GM13976 (cell line): ENCODE measurements around the gene SOX30.

Experiments used
- DNase-seq: peaks from one replicate; pipeline ENCODE4 v3.0.0; 2012; ENCODE audit warnings: low spot score
- CTCF ChIP-seq: IDR thresholded peaks from 2 replicates; pipeline ENCODE4 v1.5.1; 2012; ENCODE audit warnings: borderline replicate concordance, mild to moderate bottlenecking; ENCODE audit not compliant: insufficient read depth; ENCODE audit errors: extremely low read depth, missing control alignments, control extremely low read depth
- in situ Hi-C: fragments of 300-500 bp; cut with MboI; formaldehyde crosslinking; loops from one replicate; pipeline ENCODE4 v1.12.0; 2022; ENCODE audit warnings: low sequenced_read_pairs, mixed read lengths, inconsistent platforms; ENCODE audit not compliant: unreplicated experiment

The SOX30 gene

GRCh38 chr5:157599565-157599964 lies 52.7 kb downstream of the SOX30 start:
- DNase-seq: no peak
- in situ Hi-C loops: no loop called here
- TF ChIP-seq CTCF: no peak

GRCh38 chr5:157598350-157598936 lies 53.8 kb downstream of the SOX30 start:
- TF ChIP-seq CTCF: no peak
- no peak for DNase-seq
- in situ Hi-C loops: no loop called here

- in situ Hi-C loops: no loop called here
- TF ChIP-seq CTCF: no peak
- DNase-seq: no peak
Observed at GRCh38 chr5:157597277-157597676, 55.0 kb downstream of the SOX30 start.

- no peak for DNase-seq
- TF ChIP-seq CTCF: no peak
- in situ Hi-C loops: no loop called here
Observed at GRCh38 chr5:157596487-157596886, 55.8 kb downstream of the SOX30 start.

GRCh38 chr5:157594675-157595459 lies 57.4 kb downstream of the SOX30 start:
- DNase-seq: no peak
- in situ Hi-C loops: no loop called here
- no peak for TF ChIP-seq CTCF

GRCh38 chr5:157594257-157594656 lies 58.0 kb downstream of the SOX30 start:
- DNase-seq: no peak
- in situ Hi-C loops: no loop called here
- TF ChIP-seq CTCF: no peak
